Measurements from ENCODE around the gene ITGB3BP. TPM values are rescaled to one million over a fixed set of nuclear protein-coding genes. Genes with fewer than 3 reads are reported as not detected.
A peak's percentile ranks its signal among the peaks of the same experiment; 100 is the strongest.

Gene ITGB3BP
- total and polyA plus RNA-seq, 4 donors, result 25.0 to 32.2 (median 30.4) TPM

DNA sequence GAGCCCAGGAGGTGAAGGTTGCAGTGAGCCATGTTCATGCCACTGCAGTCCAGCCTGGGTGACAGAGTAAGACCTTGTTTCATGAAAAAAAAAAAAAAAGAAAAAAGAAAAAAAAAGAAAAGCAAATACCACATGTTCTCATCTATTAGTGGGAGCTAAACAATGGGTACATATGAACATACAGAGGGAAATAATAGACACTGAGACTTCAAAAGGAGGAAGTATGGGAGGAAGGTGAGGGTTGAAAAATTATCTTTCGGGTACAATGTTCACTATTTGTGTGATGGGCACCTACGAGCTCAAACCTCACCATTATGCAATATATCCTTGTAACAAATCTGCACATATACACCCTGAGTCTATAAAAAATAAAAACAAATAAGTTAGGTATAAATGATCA is 6.4 kb downstream of the ITGB3BP start:
- no peaks in the 10 kb centered on the region for H3K4me1 ChIP-seq (ENCODE audit: control insufficient read depth, insufficient read depth, low read length)
- WGBS (ENCODE audit: insufficient coverage), result no CpG with 5 or more reads among the region's 2 CpGs
- no peaks in the 10 kb centered on the region for H3K9me3 ChIP-seq (ENCODE audit: control insufficient read depth, insufficient read depth, low read length)
- no peaks in the 10 kb centered on the region for H3K36me3 ChIP-seq (ENCODE audit: control insufficient read depth, insufficient read depth, low read length)
- H3K27ac ChIP-seq (ENCODE audit: low read depth, low read length), result no peak overlapping the region
- no peak for DNase-seq (ENCODE audit: low read depth in 4 of 6, low spot score in 6 of 6)
- H3K27me3 ChIP-seq (ENCODE audit: control insufficient read depth, insufficient read depth, low read length), result no peaks in the 10 kb centered on the region
- no peak overlapping the region for H3K4me3 ChIP-seq (ENCODE audit: low read depth, low read length)

DNA sequence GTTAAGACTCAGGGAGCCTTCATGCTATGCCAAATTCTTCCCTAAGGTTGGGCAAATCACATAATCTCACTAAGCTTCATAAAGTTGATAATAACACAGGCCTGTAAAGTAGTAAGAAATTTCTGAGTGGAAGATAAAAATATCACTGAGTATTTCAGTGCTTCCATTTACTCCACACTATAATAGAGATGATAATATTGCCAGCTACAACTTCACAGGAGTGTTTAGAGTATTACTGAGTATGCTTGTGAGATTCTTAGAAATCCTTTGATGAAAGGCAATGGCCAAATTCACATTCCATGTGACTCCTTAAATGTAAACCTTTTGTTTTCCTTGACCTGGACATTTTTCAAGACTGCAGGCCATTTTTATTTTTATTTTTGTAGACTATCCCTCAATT is 10.4 kb downstream of the ITGB3BP start:
- Histone ChIP-seq H3K36me3 (ENCODE audit: control insufficient read depth, insufficient read depth, low read length) (no peaks in the 10 kb centered on the region), H3K4me1 (ENCODE audit: control insufficient read depth, insufficient read depth, low read length) (no peaks in the 10 kb centered on the region), H3K27me3 (ENCODE audit: control insufficient read depth, insufficient read depth, low read length) (no peaks in the 10 kb centered on the region), H3K27ac (ENCODE audit: low read depth, low read length) (no peak overlapping the region), H3K9me3 (ENCODE audit: control insufficient read depth, insufficient read depth, low read length) (no peaks in the 10 kb centered on the region), H3K4me3 (ENCODE audit: low read depth, low read length) (no peak overlapping the region)
- DNase-seq (ENCODE audit: low read depth in 4 of 6, low spot score in 6 of 6), result no peak

DNA sequence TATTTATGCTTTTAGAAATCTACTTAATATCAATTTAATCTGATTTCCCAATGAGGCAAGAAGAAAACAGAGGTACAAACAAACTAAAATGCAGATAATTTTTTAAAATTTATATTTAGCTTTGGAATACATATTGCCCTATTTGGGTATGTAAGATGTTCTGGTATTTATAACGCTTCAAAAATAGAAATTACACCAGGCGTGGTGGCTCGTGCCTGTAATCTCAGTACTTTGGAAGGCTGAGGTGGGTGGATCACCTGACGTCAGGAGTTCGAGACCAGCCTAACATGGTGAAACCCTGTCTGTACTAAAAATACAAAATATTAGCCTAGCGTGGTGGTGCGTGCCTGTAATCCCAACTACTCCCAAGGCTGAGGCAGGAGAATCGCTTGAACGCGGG is 13.3 kb downstream of the ITGB3BP start:
- WGBS (ENCODE audit: insufficient coverage), result 92% methylated on average over 2 of the region's 10 CpGs
- Histone ChIP-seq H3K9me3 (ENCODE audit: control insufficient read depth, insufficient read depth, low read length) (no peaks in the 10 kb centered on the region), H3K27ac (ENCODE audit: low read depth, low read length) (no peak overlapping the region), H3K27me3 (ENCODE audit: control insufficient read depth, insufficient read depth, low read length) (no peaks in the 10 kb centered on the region), H3K36me3 (ENCODE audit: control insufficient read depth, insufficient read depth, low read length) (no peaks in the 10 kb centered on the region), H3K4me3 (ENCODE audit: low read depth, low read length) (no peak overlapping the region), H3K4me1 (ENCODE audit: control insufficient read depth, insufficient read depth, low read length) (no peaks in the 10 kb centered on the region)
- DNase-seq (ENCODE audit: low read depth in 4 of 6, low spot score in 6 of 6), result no peak

DNA sequence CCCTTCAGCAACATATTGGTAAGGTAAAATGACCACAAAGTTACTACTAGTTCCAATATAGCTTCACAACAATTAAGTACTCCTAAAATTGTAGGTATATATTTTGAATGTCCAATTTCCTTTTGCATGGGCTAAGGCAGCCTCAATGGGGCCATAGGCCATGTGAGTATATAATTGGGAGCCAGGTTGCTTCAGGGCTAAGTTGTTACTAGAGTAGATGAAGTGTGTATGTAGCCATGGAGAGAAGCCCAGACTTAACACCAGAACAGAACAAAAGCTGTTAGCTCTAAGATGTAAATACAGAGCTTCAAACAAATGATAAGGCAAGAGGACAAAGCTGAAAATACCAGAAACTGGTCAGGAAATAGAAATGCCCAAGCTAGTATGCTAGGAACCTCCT is 16.2 kb downstream of the ITGB3BP start:
- Histone ChIP-seq H3K4me1 (ENCODE audit: control insufficient read depth, insufficient read depth, low read length) (no peaks in the 10 kb centered on the region), H3K36me3 (ENCODE audit: control insufficient read depth, insufficient read depth, low read length) (no peaks in the 10 kb centered on the region), H3K27me3 (ENCODE audit: control insufficient read depth, insufficient read depth, low read length) (no peaks in the 10 kb centered on the region), H3K4me3 (ENCODE audit: low read depth, low read length) (no peak overlapping the region), H3K27ac (ENCODE audit: low read depth, low read length) (no peak overlapping the region), H3K9me3 (ENCODE audit: control insufficient read depth, insufficient read depth, low read length) (no peaks in the 10 kb centered on the region)
- no peak for DNase-seq (ENCODE audit: low read depth in 4 of 6, low spot score in 6 of 6)

DNA sequence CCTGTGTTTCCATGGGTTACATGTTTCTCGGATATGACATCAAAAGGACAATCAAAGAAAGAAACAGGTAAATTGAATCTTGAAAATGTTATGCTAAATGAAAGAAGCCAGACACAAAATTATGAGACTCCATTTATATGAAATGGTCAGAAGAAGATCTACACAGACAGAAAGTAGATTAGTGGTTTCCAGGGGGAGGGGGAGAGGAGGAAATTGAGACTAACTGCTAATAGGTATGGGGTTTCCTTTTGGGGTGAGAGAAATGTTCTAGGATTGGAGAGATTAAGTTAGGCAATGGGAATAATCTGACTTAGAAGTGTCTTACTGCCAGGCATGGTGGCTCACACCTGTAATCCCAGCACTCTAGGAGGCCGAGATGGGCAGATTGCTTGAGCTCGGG is 21.8 kb downstream of the ITGB3BP start:
- no peak overlapping the region for H3K27ac ChIP-seq (ENCODE audit: low read depth, low read length)
- no peaks in the 10 kb centered on the region for H3K27me3 ChIP-seq (ENCODE audit: control insufficient read depth, insufficient read depth, low read length)
- H3K36me3 ChIP-seq (ENCODE audit: control insufficient read depth, insufficient read depth, low read length), result no peaks in the 10 kb centered on the region
- DNase-seq (ENCODE audit: low read depth in 4 of 6, low spot score in 6 of 6), result no peak
- H3K4me3 ChIP-seq (ENCODE audit: low read depth, low read length), result no peak overlapping the region
- WGBS (ENCODE audit: insufficient coverage), result 100% methylated on average over 1 of the region's 3 CpGs
- no peaks in the 10 kb centered on the region for H3K4me1 ChIP-seq (ENCODE audit: control insufficient read depth, insufficient read depth, low read length)
- no peaks in the 10 kb centered on the region for H3K9me3 ChIP-seq (ENCODE audit: control insufficient read depth, insufficient read depth, low read length)

DNA sequence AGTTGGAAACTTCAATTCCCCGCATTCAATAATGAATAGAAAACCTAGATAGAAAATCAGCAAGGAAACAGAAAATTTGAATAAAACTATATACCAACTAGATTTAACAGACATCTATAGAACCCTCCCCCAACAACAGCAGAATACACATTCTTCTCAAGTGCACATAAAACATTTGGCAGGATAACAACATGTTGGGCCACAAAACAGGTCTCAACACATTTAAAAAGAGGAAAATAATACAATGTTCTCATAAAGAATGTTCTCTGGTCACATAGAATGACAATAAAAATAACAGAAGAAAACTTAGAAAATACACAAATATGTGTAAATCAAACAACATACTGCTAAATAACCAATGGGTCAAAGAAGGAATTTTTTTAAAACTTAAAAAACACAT is 24.9 kb downstream of the ITGB3BP start:
- no peak overlapping the region for H3K4me3 ChIP-seq (ENCODE audit: low read depth, low read length)
- H3K27ac ChIP-seq (ENCODE audit: low read depth, low read length), result no peak overlapping the region
- H3K4me1 ChIP-seq (ENCODE audit: control insufficient read depth, insufficient read depth, low read length), result no peaks in the 10 kb centered on the region
- no peaks in the 10 kb centered on the region for H3K27me3 ChIP-seq (ENCODE audit: control insufficient read depth, insufficient read depth, low read length)
- H3K36me3 ChIP-seq (ENCODE audit: control insufficient read depth, insufficient read depth, low read length), result no peaks in the 10 kb centered on the region
- H3K9me3 ChIP-seq (ENCODE audit: control insufficient read depth, insufficient read depth, low read length), result no peaks in the 10 kb centered on the region
- DNase-seq (ENCODE audit: low read depth in 4 of 6, low spot score in 6 of 6), result no peak
- no CpG with 5 or more reads among the region's 1 CpG for WGBS (ENCODE audit: insufficient coverage)

DNA sequence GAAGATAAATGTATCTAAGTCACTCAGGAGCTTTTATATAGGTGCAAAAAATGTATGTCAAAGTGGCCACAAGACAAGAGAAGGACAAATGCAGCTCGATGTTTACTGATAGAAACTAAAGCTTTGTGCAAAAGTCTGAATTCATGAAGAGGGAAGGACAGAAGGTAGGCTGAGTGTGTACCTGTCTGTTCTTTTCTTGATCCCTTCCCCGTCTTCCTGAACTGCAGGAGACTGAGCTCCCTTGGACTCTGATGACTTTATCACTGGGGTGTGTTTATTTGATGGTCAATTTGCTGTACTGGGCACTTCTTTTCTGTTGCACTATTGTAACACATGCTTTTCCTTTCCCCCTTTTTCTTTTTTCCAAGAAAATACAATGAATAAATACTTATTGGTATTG is 25.4 kb downstream of the ITGB3BP start:
- H3K27me3 ChIP-seq (ENCODE audit: control insufficient read depth, insufficient read depth, low read length), result no peaks in the 10 kb centered on the region
- no peak overlapping the region for H3K27ac ChIP-seq (ENCODE audit: low read depth, low read length)
- no peaks in the 10 kb centered on the region for H3K4me1 ChIP-seq (ENCODE audit: control insufficient read depth, insufficient read depth, low read length)
- no peaks in the 10 kb centered on the region for H3K9me3 ChIP-seq (ENCODE audit: control insufficient read depth, insufficient read depth, low read length)
- H3K36me3 ChIP-seq (ENCODE audit: control insufficient read depth, insufficient read depth, low read length), result no peaks in the 10 kb centered on the region
- DNase-seq (ENCODE audit: low read depth in 4 of 6, low spot score in 6 of 6), result no peak
- WGBS (ENCODE audit: insufficient coverage), result 100% methylated on average over 1 of the region's 2 CpGs
- no peak overlapping the region for H3K4me3 ChIP-seq (ENCODE audit: low read depth, low read length)

DNA sequence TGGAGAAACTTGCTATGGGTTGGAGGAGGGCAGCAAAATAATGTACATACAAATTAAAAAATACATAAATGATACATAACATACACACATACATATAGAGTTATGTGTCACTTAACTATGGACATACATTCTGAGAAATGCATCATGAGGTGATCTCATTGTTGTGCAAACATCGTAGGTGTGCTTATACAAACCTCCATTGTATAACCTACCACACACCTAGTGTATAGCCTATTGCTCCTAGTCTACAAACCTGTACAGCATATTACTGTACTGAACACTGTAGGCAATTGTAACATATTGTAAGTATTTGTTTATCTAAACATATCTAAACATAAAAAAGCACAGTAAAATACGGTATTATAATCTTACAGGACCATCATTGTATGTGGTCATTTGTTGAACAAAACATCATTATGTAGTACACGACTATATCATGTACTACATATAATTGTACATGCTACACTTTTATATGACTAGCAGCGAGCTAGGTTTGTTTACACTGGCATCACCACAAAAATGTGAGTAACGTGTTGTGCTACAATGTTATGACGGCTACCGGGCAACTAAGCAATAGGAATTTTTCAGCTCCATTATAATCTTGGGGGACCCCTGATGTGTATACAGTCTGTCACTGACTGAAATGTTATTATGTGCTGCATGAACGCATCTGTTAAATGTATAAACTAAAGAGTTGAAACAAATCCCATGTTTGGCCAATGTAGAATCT is 35.5 kb downstream of the ITGB3BP start:
- DNase-seq (ENCODE audit: low read depth in 4 of 6, low spot score in 6 of 6), result peak in 1 of 6 donors; percentile 50
- Histone ChIP-seq H3K9me3 (ENCODE audit: control insufficient read depth, insufficient read depth, low read length) (no peaks in the 10 kb centered on the region), H3K27ac (ENCODE audit: low read depth, low read length) (no peak overlapping the region), H3K4me1 (ENCODE audit: control insufficient read depth, insufficient read depth, low read length) (no peaks in the 10 kb centered on the region), H3K4me3 (ENCODE audit: low read depth, low read length) (no peak overlapping the region), H3K36me3 (ENCODE audit: control insufficient read depth, insufficient read depth, low read length) (no peaks in the 10 kb centered on the region), H3K27me3 (ENCODE audit: control insufficient read depth, insufficient read depth, low read length) (no peaks in the 10 kb centered on the region)
- WGBS (ENCODE audit: insufficient coverage), result no CpG with 5 or more reads among the region's 8 CpGs

DNA sequence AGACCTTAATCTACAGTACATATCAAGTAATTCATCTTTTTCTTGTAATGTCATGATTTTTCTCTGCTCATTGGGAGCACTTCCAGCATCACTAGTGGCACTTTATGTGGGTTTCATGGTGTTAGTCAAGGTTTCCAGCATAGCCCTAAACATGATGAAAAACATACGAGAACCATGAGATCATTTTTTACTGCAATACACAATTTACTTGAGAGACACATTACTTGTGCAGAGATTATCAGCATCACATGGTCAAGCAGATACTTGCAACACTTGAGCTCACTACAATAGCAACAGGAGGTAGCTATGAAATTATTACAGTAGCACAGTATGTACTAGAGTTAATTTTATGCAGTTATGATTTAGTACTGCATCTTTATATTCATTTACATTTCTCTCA is 36.4 kb downstream of the ITGB3BP start:
- H3K27me3 ChIP-seq (ENCODE audit: control insufficient read depth, insufficient read depth, low read length), result no peaks in the 10 kb centered on the region
- no peak overlapping the region for H3K4me3 ChIP-seq (ENCODE audit: low read depth, low read length)
- H3K4me1 ChIP-seq (ENCODE audit: control insufficient read depth, insufficient read depth, low read length), result no peaks in the 10 kb centered on the region
- WGBS (ENCODE audit: insufficient coverage), result no CpG with 5 or more reads among the region's 1 CpG
- H3K9me3 ChIP-seq (ENCODE audit: control insufficient read depth, insufficient read depth, low read length), result no peaks in the 10 kb centered on the region
- no peaks in the 10 kb centered on the region for H3K36me3 ChIP-seq (ENCODE audit: control insufficient read depth, insufficient read depth, low read length)
- no peak overlapping the region for H3K27ac ChIP-seq (ENCODE audit: low read depth, low read length)
- peak in 1 of 6 donors; percentile 39 for DNase-seq (ENCODE audit: low read depth in 4 of 6, low spot score in 6 of 6)

DNA sequence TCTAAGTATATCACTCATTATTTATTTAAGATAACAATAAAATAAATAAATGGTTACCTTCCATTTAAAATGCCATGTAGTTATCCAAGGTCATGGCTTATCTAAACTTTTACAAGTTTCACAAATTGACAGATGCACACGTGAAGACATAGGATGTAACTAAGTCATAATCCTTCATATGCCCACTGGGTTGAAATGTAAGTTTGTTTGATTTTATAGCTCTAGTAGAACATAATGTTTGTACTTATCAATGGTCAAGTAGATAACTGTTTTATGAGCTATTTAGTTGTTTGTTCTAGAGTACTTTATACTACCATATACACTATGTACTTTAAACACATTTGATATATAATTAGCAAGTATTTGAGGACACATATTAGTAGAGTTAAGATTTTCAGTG is 43.0 kb downstream of the ITGB3BP start:
- H3K27me3 ChIP-seq (ENCODE audit: control insufficient read depth, insufficient read depth, low read length), result no peaks in the 10 kb centered on the region
- no peaks in the 10 kb centered on the region for H3K4me1 ChIP-seq (ENCODE audit: control insufficient read depth, insufficient read depth, low read length)
- H3K4me3 ChIP-seq (ENCODE audit: low read depth, low read length), result no peak overlapping the region
- no peak for DNase-seq (ENCODE audit: low read depth in 4 of 6, low spot score in 6 of 6)
- no CpG with 5 or more reads among the region's 1 CpG for WGBS (ENCODE audit: insufficient coverage)
- H3K27ac ChIP-seq (ENCODE audit: low read depth, low read length), result no peak overlapping the region
- H3K9me3 ChIP-seq (ENCODE audit: control insufficient read depth, insufficient read depth, low read length), result no peaks in the 10 kb centered on the region
- no peaks in the 10 kb centered on the region for H3K36me3 ChIP-seq (ENCODE audit: control insufficient read depth, insufficient read depth, low read length)
